Left ventricle myocardium inferior (tissue), 1 donor: ENCODE measurements around the gene CEP95. TPM values are rescaled to one million over a fixed set of nuclear protein-coding genes. Genes with fewer than 3 reads are reported as not detected.
"Not testable (repeated sequence)": the region's sequence is repeated elsewhere in the genome, so short reads cannot be mapped to it uniquely, and the experiment has no call there.

ENCODE experiments used
- DNase-seq: peaks from one replicate; pipeline ENCODE4 v3.0.0-alpha.2; 2020
- H3K27ac ChIP-seq: fragments of 200-600 bp; replicated peaks from 2 replicates; pipeline ENCODE4 v1.8.0; 2021
- H3K27me3 ChIP-seq: fragments of 200-600 bp; 2 replicates; pipeline ENCODE4 v1.8.0; 2021; ENCODE audit warnings: low read depth
- H3K36me3 ChIP-seq: fragments of 200-600 bp; 2 replicates; pipeline ENCODE4 v1.8.0; 2021
- H3K4me1 ChIP-seq: fragments of 200-600 bp; 2 replicates; pipeline ENCODE4 v1.8.0; 2021
- H3K4me3 ChIP-seq: fragments of 200-600 bp; 2 replicates; pipeline ENCODE4 v1.8.0; 2021; ENCODE audit warnings: mild to moderate bottlenecking, moderate library complexity
- H3K9me3 ChIP-seq: fragments of 200-600 bp; replicated peaks from 2 replicates; pipeline ENCODE4 v1.8.0; 2021
- CTCF ChIP-seq: fragments of 200-600 bp; IDR thresholded peaks from 2 replicates; pipeline ENCODE4 v1.8.0; 2021; ENCODE audit warnings: antibody characterized with exemption, mild to moderate bottlenecking, borderline replicate concordance
- intact Hi-C: fragments of 100-400 bp; cut with micrococcal nuclease; formaldehyde crosslinking; loops from one replicate; pipeline ENCODE4 v1.11.0; 2022
- total RNA-seq: library from RNA; stranded (reverse); fragmentation: NEBNext Ultra II Directional; extraction: Animal tissue kit (Norgen Biotek cat#: 25700); gene quantifications from one replicate; pipeline ENCODE4 v1.2.1, GENCODE V29; 2021
- donor health status: DM: no; HTN: yes; CAD: no; lungs with severe emphysema.

CEP95 gene
- total RNA-seq, 1 donor from 2014 or later = 10.1 TPM

- Histone ChIP-seq H3K36me3 (no peaks in the 10 kb centered on the region), H3K9me3 (no peaks in the 10 kb centered on the region), H3K4me1 (peaks cover 13% of the 10 kb centered on the region), H3K27ac (peak overlapping the region; percentile 52), H3K27me3 (no peaks in the 10 kb centered on the region), H3K4me3 (no peak overlapping the region)
- no peak for TF ChIP-seq CTCF
- DNase-seq = peak; percentile 41
- intact Hi-C loops = no loop called here
These were observed 45.8 kb upstream of the CEP95 start for GRCh38 chr17:64460955-64461354.

GRCh38 chr17:64461788-64462187, 45.0 kb upstream of the CEP95 start:
- intact Hi-C loops = no loop called here
- no peak overlapping the region for H3K4me3 ChIP-seq
- no peaks in the 10 kb centered on the region for H3K9me3 ChIP-seq
- DNase-seq = no peak
- TF ChIP-seq CTCF = no peak
- H3K27me3 ChIP-seq = no peaks in the 10 kb centered on the region
- H3K4me1 ChIP-seq = peaks cover 13% of the 10 kb centered on the region
- no peak overlapping the region for H3K27ac ChIP-seq
- H3K36me3 ChIP-seq = no peaks in the 10 kb centered on the region

- no peak overlapping the region for H3K27ac ChIP-seq
- H3K9me3 ChIP-seq = no peaks in the 10 kb centered on the region
- no peak overlapping the region for H3K4me3 ChIP-seq
- DNase-seq = no peak
- H3K27me3 ChIP-seq = no peaks in the 10 kb centered on the region
- H3K36me3 ChIP-seq = no peaks in the 10 kb centered on the region
- intact Hi-C loops = no loop called here
- H3K4me1 ChIP-seq = peaks cover 2% of the 10 kb centered on the region
- no peak for TF ChIP-seq CTCF
These were observed 40.6 kb upstream of the CEP95 start for GRCh38 chr17:64466019-64466735.

- H3K27me3 ChIP-seq, H3K27ac ChIP-seq, H3K4me1 ChIP-seq, H3K9me3 ChIP-seq, DNase-seq, H3K36me3 ChIP-seq, intact Hi-C loops, H3K4me3 ChIP-seq: not testable (repeated sequence)
These were observed 39.9 kb upstream of the CEP95 start for GRCh38 chr17:64466834-64467233.

- no peaks in the 10 kb centered on the region for H3K27me3 ChIP-seq
- no peak for TF ChIP-seq CTCF
- H3K4me3 ChIP-seq = no peak overlapping the region
- no peaks in the 10 kb centered on the region for H3K9me3 ChIP-seq
- H3K36me3 ChIP-seq = no peaks in the 10 kb centered on the region
- no peak overlapping the region for H3K27ac ChIP-seq
- no peaks in the 10 kb centered on the region for H3K4me1 ChIP-seq
- no peak for DNase-seq
- intact Hi-C loops = no loop called here
These were observed 36.2 kb upstream of the CEP95 start for GRCh38 chr17:64470625-64471024.

GRCh38 chr17:64471440-64471839, 35.3 kb upstream of the CEP95 start:
- no peak for TF ChIP-seq CTCF
- H3K4me1 ChIP-seq = no peaks in the 10 kb centered on the region
- H3K36me3 ChIP-seq = no peaks in the 10 kb centered on the region
- no peaks in the 10 kb centered on the region for H3K9me3 ChIP-seq
- no peak overlapping the region for H3K4me3 ChIP-seq
- intact Hi-C loops = no loop called here
- no peaks in the 10 kb centered on the region for H3K27me3 ChIP-seq
- no peak overlapping the region for H3K27ac ChIP-seq
- DNase-seq = no peak
